Stimulated activated CD4-positive, alpha-beta T cell treated with anti-CD3 and anti-CD28 coated beads, Interleukin-1b, Interleukin-23, amount 100 ng/mL, for 1 hour (primary cell): ENCODE data around the gene RABIF.
"Not testable (repeated sequence)": the region's sequence is repeated elsewhere in the genome, so short reads cannot be mapped to it uniquely, and the experiment has no call there.

Experiments used
- DNase-seq, 2 donors: peaks; one replicate each; pipeline ENCODE4 v3.0.0-alpha.2; 2020; ENCODE audit warnings: low read depth in 2 of 2

Gene RABIF

DNA sequence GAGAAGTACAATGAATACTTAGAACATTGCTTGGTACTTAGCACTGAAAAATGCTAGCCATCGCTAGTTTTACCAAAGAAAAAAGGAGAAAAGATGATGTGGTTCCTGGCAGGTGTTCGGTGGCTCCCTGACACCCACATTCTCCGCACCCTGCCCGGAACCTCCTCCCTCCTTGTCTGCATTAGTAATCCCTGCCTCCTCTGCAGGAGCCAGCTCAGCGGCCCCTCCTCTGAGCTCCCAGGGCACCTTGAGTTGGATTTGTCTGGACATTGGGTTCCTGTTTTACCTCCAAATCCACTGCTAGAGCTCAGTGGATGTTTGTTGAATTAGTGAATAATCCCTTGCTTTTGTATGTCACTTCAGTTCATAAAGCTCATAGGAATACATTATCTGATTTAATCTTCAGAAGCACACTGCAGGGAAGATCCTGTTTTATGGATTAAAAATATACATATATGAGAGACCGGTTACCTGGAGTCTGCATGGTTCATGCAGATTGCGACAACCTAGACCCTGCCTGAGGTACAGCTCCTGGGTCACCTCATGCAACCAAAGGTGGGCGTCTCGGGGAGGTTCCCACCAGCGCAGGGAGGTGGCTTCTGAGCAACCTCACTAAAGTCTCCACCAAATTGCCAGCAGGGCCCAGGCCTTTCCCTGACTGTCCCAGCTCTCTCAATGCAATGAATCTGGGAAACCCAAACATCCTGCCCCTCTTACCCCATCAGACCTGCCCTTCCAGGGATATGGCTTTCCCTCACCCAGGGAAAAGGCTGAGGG is 54.0 kb downstream of the RABIF start:
- no peak for DNase-seq

- no peak for DNase-seq
These were observed 57.0 kb downstream of the RABIF start for GRCh38 chr1:202831906-202832305.

DNA sequence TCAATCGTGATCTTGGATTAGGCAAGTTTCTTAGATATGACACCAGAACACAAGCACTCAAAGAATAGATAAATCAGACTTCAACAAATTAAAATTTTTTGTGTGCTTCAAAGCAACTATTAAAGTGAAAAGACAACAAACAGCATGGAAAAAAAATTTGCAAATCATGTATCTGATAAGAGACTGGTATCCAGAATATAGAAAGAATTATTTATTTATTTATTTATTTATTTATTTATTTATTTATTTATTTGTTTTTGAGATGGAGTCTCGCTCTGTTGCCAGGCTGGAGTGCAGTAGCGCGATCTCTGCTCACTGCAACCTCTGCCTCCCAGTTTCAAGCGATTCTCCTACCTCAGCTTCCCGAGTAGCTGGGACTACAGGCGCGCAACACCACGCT is 59.7 kb downstream of the RABIF start:
- not testable (repeated sequence) for DNase-seq
